NCI-H2029 treated with DMSO at 0.1 percent for 48 hours (cell line): ENCODE measurements around the gene HACL1.

Experiments
- DNase-seq: peaks from one replicate; lab custom pipeline; 2025; lab: John Stamatoyannopoulos, UW

Gene HACL1

GRCh38 chr3:15601399-15602145 is at the start of gene HACL1, which contains the start of gene BTD:
HACL1 (minus strand) TSS chr3:15601569; CDS start chr3:15601463, 106 bp downstream.
BTD (plus strand) TSS chr3:15601745; CDS start chr3:15635440, 33,695 bp downstream.
- DNase-seq = no peak

DNA sequence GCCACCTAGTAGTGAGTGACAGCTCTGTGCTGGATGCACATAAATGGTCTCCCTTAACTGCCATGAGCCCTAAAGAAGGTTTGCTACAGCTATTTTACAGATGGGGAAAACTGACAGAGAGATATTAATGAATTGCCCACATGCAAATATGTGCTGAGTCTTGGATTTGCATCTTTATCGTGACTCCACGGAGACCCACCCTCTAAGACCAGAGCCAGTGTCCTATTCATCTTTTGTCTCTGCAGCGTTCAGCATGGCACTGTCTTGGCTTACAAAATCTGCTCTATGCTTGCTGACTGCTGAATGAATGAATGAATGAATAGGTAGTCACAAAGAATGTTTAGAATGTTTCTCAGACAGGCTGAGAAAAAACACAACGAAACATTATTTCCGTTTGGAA is 48.5 kb upstream of the HACL1 start:
- no peak for DNase-seq

GRCh38 chr3:15649341-15649740 is 48.0 kb upstream of the HACL1 start:
- no peak for DNase-seq

DNA sequence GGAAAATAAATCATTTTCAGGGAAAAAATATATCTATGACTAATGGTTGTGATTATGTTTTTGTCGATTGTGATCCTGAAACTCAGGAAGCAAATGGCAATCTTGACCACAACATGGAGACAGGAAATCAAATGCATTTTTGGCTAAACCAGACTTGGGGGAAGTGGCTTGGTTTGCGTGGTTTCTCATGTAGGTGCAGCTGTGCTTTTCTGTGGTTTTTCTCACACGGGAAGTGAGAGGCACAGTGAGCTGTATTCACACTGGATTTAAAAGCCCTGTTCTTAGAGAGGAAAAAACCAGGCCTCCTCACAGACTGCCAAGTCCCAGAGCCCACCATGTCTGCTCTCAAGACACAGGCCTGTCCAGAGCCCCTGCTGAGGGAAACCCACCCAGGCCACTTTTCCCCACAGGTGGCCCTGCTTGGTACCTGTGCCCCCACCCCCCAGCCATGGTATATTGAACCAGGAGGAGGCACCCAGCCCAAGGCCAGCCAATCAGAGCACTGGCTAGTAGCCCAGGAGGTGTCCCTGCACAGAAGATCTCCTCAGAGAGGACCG is 46.3 kb upstream of the HACL1 start:
- no peak for DNase-seq

DNA sequence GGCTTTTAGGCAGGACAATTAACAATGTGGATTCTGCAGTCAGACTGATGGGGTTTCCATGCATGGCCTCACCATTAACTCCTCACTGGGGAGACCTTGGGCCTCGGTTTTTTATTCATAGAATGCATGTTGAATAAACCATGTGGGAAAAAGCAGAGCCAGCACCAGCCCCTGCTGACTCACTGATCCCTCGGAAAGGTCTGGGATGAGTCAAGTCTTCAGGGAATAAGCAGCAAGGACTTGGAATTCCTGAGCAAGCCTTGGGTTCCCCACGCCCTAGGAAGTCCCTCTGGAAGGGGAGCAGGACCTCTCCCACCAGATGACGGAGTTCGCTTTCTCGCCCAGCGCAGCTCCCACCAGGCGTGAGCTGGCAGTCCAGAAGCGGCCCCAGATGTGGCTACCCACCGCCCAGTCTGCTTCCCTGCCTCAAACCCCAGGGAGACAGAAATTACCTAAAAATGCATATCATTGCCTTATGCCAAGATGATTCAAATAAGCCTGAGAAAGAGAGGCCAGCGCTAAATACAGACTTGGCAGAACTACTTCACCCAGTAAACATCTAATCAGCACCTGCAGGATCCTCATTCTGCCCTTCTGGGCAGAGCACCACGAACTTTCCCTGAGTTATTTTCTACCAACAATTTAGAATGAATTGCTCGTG is 45.6 kb upstream of the HACL1 start:
- no peak for DNase-seq

DNA sequence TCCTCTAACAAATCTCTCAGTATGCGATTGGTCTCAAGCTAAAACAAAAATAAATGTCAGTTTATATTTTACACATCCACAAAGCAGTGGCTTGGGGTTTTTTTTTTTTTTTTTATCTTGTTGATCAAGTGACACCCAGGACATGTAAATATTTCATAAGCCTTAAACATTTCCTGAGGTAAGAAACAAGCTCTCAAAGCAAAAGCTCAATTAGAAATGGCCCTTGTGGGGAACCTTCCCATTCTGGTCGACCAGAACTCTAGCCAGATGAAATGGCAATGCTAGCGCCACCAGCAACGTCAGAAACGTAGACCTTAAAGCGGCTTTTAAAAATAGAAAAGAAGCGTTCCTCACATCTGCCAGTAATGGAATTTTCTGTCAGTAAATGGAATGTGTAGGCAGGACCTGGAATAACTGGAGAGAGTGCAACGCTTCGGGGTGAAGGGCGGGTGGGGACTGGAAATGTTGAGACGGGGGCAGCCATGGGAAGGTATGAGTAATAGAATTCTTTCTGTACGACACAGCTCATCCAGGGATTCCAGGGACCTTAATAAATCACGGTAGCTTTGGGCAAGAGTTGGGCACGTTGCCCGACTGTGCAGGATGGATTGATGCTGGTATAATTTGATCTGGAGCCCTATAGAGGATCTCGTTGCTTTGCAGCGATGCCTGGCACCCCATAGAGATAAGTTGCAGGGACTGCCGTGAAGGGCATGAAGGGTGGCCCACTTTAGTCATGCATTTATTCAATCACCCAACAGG is 44.6 kb upstream of the HACL1 start:
- DNase-seq = no peak

- DNase-seq = no peak
These were observed 43.9 kb upstream of the HACL1 start for GRCh38 chr3:15645246-15645645.

DNA sequence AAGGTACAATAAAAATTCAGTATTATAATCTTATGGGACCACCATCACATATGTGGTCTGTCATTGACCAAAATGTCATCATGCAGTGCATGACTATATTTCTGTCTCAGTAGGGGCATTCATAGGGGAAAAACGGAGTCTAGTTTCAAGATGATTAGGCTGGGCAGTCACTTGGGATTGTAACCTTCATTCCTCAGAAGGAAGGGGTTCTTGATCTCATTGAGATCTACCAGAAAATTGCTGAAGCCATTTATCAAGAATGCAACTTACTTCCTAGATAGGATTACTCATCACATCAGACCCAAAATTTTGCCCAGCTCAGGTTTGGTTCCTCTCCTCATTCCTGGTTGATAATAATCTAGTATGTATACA is 37.5 kb upstream of the HACL1 start:
- DNase-seq = no peak

DNA sequence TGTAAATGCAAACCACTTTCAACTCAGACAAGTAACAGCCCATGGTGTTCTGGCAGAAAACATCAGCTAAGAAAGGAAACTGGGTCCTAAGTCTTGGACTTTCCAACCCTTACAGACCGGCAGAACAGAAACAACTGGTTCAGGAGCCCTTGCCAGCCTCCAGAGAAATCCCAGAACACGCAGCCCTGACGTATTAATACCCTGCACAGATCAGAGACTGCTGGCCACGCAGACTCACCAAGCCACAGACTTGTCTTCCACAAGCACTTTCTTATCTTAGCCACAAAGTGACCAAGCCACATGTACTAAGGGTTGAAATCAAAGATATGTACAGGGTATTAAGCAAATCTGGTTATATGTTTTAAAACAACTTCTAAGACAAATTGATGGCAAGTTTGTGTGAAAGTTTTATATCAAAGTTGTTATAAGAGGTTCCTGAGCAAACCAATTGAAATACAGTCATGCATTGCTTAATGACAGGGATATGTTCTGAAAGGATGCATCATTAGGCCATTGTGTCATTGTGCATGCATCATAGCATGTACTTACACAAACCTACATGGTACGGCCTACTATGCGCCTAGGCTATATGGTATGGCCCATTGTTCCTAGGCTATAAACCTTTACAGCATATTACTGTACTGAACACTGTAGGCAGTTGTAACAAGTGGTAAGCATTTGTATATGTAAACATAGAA is 37.0 kb upstream of the HACL1 start:
- DNase-seq = no peak

DNA sequence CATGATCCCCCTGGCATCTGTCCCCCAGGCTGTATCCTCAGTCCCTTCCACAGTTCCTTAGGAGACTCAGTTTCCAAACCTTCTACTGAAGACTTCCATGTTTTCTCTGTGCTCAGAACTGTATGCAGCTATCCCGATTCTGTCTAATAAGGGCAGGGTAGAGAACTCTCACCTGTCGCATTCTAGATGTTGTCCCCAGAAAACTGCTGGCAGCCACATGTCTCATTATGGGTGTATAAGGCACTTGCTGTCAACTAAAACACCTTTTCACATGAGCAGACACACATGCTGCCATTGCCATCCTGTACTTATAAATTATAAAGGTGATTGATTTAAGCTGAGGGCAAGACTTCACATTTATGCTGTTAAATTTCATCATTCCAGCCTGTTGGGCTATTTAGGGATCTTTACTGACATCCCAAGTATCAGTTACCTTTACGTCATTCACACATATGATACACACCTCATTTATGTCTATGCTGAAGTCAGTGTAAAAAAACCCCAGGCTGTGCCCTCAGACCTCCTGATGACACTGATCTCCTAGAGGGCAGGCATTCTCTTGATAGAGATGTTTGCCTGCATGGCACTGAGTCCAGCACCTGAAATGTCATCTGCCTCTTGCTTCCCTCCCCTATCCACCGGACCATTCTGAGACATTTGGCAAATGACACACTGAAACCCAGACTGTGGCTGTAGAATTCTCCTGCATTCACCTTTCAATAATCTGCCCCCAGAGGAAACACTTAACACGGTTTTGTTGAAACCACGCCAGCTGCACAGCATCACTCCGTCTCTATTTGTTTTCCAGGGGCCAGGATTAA is 36.0 kb upstream of the HACL1 start:
- DNase-seq = peak; percentile 64

DNA sequence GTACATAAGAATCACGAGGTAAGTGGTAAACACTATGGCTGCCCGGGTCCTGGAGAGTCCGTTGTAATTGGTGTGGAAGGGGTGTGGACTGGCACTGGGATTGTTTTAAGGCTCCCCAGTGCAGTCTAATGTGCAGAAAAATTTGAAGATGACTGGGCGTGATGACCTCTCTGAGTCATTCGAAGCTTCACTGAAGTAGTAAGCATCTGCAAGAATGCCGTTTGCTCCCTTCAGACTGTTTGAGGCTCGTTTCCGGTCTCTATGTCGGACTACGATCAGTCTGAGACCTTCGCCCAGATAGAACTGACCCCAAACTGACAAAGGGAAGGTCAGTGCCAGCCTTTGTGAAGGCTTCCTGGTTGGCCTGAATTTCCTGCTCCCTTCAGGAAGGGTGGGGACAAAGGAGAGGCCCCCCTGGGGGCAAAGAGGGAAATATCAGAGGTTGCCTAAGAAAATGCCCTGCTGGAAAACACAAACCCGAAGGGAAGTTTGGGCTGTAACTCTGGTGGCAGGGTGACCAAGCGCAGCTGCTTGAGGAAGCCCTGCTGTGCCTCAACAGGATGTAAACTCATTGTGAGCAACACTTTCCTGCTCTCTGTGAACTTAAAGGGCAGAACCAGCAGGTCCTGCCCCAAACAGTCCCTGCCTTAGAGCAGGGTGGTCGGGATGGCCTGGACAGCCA is 34.8 kb upstream of the HACL1 start:
- DNase-seq = no peak

- no peak for DNase-seq
These were observed 33.8 kb upstream of the HACL1 start for GRCh38 chr3:15635121-15635661.

GRCh38 chr3:15634671-15635070 is 33.3 kb upstream of the HACL1 start:
- DNase-seq = no peak

- DNase-seq = no peak
These were observed 32.6 kb upstream of the HACL1 start for GRCh38 chr3:15633766-15634598.

DNA sequence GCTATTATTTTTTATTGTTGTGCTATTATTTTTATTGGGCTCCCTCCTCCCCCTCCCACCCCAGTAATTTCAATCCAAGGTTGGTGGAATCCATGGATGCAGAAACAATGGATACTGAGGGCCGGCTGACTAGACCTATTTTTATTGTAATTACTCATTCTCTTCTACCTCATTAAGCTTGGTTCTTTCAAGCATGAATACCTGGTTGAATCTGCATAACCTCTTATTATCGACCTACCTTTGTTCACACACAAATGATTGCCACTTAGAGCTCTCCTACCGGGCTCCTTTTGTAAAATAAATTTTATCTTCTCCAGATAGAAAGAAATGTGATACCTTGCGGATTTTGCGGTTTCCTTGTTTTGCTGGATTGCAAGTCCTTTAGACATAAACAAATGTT is 31.8 kb upstream of the HACL1 start:
- DNase-seq = peak; percentile 71

DNA sequence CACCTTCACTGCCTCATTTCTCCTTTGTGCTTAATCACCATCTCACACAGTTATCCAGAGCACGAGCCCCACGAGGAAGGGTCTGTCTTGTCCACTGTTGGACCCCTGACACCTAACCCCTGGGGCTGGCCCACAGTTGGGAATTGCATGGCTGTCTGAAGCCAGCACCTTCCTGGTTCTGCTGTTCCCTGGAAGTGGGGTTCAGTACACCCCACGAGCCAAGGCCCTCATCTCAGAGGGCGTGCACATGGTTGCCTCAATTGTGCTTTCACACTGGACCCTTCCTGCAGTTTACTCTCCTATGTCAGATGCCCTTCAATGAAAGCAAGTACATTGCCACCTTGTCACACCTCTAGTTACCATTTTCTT is 30.8 kb upstream of the HACL1 start:
- no peak for DNase-seq

DNA sequence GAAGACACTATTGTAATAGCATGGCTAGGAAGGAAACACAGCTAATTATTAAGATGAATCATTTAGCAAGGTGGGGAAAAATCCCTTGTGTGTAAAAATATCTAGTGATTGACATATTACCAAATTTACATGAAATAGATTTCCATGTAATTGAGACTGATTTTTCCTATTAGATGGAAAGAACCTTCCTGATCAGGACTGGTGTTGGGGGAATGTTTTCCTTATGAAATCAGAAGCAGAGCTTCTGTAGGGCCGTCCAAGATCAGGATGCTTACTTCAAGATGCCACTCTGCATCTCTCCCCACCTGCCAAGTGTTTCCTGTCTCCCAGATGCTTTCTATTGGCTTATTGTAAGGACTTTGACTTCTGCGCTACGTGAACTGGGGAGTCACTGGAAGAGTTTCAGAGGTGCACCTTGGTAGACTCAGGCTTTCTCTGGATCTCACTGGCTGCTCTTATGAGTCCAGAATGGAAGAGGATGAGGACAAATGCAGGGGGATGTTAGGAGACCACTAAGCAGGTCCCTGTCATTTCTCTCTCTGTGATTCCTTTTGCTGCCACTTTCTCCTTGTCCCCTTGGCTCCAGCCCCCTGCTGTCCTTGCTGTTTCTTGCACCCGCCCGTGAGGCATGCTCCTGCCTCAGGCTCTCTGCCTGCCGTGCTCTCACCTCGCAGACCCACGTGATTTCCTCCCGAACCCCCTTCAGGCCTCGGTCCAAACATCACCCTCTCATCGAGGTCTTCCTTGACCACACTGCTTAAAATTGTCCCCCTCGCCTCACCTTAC is 30.2 kb upstream of the HACL1 start:
- DNase-seq = no peak

- no peak for DNase-seq
These were observed 29.4 kb upstream of the HACL1 start for GRCh38 chr3:15630646-15631350.
